ENCODE results near the gene POMC.
"Not testable (repeated sequence)": the region's sequence is repeated elsewhere in the genome, so short reads cannot be mapped to it uniquely, and the experiment has no call there.

The POMC gene

GRCh38 chr2:25131567-25132298, 36.6 kb downstream of the POMC start:
- no peak for DNase-seq

GRCh38 chr2:25131253-25131566, 37.2 kb downstream of the POMC start:
- DNase-seq: no peak

DNA sequence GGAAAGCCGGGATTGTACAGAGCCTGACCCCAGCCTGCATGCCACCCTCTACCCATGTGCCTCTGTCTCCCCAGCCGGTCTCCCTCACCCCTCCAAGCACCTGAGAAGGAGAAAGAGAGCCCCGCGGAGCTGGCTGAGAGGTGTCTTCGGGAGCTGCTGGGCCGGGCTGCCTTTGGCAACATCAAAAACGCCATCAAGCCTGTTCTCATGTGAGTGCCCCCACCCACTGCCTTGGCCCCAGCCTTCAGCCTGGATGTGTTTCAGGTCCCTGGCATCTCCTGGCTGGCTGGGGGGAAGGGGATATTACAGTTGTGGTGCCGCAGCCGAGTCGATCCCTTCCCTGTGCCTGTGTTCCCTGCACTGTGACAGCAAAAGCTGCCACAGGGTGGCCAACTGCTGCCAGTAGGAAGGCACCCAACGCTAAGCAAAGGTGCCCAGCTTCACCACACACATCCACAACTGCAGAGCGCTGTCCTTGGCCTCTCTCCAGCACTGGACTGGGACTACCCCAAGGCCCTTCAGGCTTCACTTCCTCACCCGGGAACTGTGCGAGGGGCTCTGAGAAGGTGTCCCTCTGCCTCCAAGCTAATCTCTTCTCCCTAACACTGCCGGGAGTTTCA, 38.4 kb downstream of the POMC start:
- no peak for DNase-seq

DNA sequence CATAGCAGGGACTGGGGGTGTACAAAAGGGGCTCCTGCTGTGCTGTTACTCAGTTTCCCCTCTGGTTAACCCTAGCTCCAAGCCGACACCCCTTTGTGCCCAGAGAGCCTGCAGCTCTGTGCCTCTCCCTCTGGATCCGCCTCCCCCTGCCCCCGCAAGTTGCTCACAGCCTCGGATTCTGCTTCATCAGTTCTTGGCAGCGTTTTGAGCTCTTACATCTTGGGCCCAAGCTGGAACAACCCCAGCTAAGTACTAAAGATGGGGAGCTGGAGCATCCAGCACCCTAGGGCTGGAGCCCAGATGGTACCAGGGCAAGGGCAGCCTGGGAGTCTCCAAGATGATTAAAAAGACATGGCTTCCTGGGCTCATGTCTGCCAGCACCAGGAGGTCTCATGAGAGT, 40.7 kb downstream of the POMC start:
- peak; percentile 48 for DNase-seq

- not testable (repeated sequence) for DNase-seq
Observed at GRCh38 chr2:25127071-25127470, 41.3 kb downstream of the POMC start.

DNA sequence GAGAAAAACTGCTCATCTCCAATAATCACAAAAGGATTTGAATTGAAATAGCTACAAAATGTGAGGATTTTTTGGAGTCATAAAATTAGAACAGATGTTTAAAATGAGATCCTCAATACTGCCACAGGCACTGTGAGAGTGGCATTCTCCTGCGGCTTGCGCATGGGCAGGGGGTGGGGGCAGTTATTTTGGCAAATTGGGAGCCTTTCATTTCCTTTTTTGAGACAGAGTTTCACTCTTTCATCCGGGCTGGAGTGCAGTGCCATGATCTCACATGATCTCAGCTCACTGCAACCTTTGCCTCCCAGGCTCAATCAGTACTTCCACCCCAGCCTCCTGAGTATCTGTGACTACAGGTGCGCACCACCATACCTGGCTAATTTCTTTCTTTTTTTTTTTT, 42.4 kb downstream of the POMC start:
- DNase-seq: no peak

- DNase-seq: no peak
Observed at GRCh38 chr2:25125189-25125588, 43.2 kb downstream of the POMC start.

DNA sequence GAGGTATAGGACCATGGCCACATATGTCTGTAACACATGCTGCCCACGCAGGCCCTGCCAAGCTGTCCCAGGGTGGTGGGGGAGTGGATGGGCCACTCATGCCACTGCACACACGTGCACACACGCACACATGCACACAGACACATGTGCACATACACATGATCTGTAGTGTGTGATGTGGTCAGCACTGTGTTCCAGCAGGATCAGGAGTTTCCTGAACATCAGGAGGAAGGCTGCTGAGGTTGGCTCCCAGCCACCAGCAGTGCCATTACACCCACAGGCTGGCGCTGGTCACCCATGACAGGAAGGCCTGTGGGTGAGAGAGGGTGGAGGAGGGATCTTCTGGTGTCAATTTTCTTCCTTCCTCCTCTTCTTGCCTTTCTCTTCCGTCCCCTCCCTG, 44.7 kb downstream of the POMC start:
- no peak for DNase-seq

GRCh38 chr2:25122367-25122766, 46.0 kb downstream of the POMC start:
- no peak for DNase-seq

DNA sequence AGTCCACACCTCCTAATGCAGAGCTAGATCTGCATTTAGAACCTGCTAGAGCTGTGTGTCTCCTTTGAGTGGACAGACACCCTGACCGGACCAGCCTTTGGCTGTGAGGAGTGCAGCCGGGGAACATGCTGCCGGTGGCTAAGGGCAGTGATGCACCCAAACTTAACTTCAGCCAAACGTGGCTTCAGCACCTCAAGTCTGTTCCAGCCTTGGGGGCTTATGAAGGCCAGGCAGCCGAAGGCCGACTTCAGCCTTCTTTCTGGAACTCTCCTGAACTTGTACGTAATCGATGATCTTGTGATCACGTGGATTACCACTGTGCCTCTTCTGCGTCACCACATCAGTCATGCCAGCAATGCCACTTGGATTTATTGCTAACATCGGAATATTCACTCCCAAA, 49.1 kb downstream of the POMC start:
- no peak for DNase-seq

GRCh38 chr2:25116956-25117355, 51.4 kb downstream of the POMC start:
- no peak for DNase-seq

GRCh38 chr2:25115902-25116301, 52.5 kb downstream of the POMC start:
- DNase-seq: no peak

DNA sequence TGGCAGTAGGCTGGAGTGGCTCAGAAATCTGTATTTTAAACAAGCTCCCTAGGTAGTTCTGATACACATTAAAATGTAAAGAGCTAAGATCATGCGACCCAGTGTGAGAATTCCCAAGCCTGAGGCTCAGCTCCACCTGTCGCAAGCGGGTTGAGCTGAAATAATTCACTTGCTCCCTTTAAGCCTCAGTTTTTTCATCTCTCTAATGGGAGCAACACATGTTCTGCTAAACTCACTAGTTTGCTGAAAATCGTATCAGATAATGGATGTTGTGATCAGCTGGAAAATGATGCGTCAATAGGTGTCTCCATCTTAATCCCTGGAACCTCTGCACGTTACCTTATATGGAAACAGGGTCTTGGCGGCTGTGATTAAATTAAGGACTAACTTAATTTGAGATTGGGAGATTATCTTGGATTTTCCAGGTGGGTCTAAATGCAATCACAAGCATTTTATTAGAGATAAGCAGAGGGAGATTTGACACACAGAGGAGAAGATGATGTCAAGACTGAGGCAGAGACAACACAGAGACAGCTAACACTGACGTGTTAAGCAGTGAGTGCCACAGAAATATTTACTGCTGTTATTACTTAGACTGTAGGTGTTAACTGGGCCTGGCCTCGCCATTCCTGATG, 53.0 kb downstream of the POMC start:
- DNase-seq: no peak

- DNase-seq: no peak
Observed at GRCh38 chr2:25112113-25112512, 56.3 kb downstream of the POMC start.
